Hepatocyte (in vitro differentiated cells): ENCODE results near the gene BMP6. TPM values are rescaled to one million over a fixed set of nuclear protein-coding genes. Genes with fewer than 3 reads are reported as not detected.

Source experiments
- DNase-seq: peaks from one replicate; pipeline ENCODE4 v3.0.0-alpha.2; 2016; ENCODE audit warnings: low spot score
- H2AFZ ChIP-seq: fragments of 200-600 bp; sonication (generic); 2 replicates; pipeline ENCODE4 v1.6.0; 2016; ENCODE audit warnings: antibody characterized with exemption, mild to moderate bottlenecking
- H3K27ac ChIP-seq: fragments of 200-600 bp; sonication (generic); 2 replicates; pipeline ENCODE4 v1.5.1; 2016; ENCODE audit warnings: mild to moderate bottlenecking
- H3K27me3 ChIP-seq: fragments of 200-600 bp; sonication (generic); 2 replicates; pipeline ENCODE4 v1.6.1; 2016
- H3K36me3 ChIP-seq: fragments of 200-600 bp; sonication (generic); replicated peaks from 2 replicates; pipeline ENCODE4 v1.5.1; 2016; ENCODE audit warnings: low read depth; ENCODE audit not compliant: insufficient read depth
- H3K4me1 ChIP-seq: fragments of 200-600 bp; sonication (generic); 2 replicates; pipeline ENCODE4 v1.5.1; 2016; ENCODE audit warnings: mild to moderate bottlenecking, moderate library complexity; ENCODE audit not compliant: insufficient read depth
- H3K4me2 ChIP-seq: fragments of 200-600 bp; sonication (generic); 2 replicates; pipeline ENCODE4 v1.6.0; 2016
- H3K4me3 ChIP-seq: fragments of 200-600 bp; sonication (generic); 2 replicates; pipeline ENCODE4 v1.5.1; 2016; ENCODE audit warnings: mild to moderate bottlenecking
- H3K79me2 ChIP-seq: fragments of 200-600 bp; sonication (generic); 2 replicates; pipeline ENCODE4 v1.6.0; 2017; ENCODE audit warnings: mild to moderate bottlenecking
- H3K9me2 ChIP-seq: fragments of 200-600 bp; sonication (generic); replicated peaks from 2 replicates; pipeline ENCODE4 v1.6.0; 2017; ENCODE audit warnings: mild to moderate bottlenecking; ENCODE audit not compliant: insufficient read depth
- H3K9me3 ChIP-seq: fragments of 200-600 bp; sonication (generic); 2 replicates; pipeline ENCODE4 v1.5.1; 2016; ENCODE audit warnings: low read depth, mild to moderate bottlenecking
- H4K20me1 ChIP-seq: fragments of 200-600 bp; sonication (generic); 2 replicates; pipeline ENCODE4 v1.6.0; 2016; ENCODE audit warnings: mild to moderate bottlenecking; ENCODE audit not compliant: insufficient read depth, poor library complexity, severe bottlenecking
- CTCF ChIP-seq: fragments of 200-600 bp; sonication (generic); IDR thresholded peaks from 2 replicates; pipeline ENCODE4 v1.5.1; 2016; ENCODE audit warnings: antibody characterized with exemption, mild to moderate bottlenecking; ENCODE audit not compliant: poor library complexity
- EZH2 ChIP-seq: fragments of 200-600 bp; sonication (generic); IDR thresholded peaks from 2 replicates; pipeline ENCODE4 v1.6.1; 2016; ENCODE audit warnings: antibody characterized with exemption, mild to moderate bottlenecking, borderline replicate concordance
- EZH2phosphoT487 ChIP-seq: fragments of 200-600 bp; sonication (generic); IDR thresholded peaks from one replicate; pipeline ENCODE4 v1.6.1; 2018; ENCODE audit warnings: antibody characterized with exemption, mild to moderate bottlenecking, low read depth, moderate library complexity; ENCODE audit not compliant: unreplicated experiment, severe bottlenecking
- WGBS: methylation state at CpG from one replicate; pipeline ENCODE4 v1.1.6; 2016; ENCODE audit warnings: low lambda C conversion rate; ENCODE audit errors: missing lambda C conversion rate; 5-methylcytosine and 5-hydroxymethylcytosine counted together
- polyA plus RNA-seq: library from polyadenylated mRNA; unstranded; fragments of >200 nt; fragmentation: Nextera tagmentation; extraction: Ambion mirVana; gene quantifications from 2 replicates; pipeline ENCODE4 v1.2.1, GENCODE V29; 2016
- total RNA-seq: library from RNA; depleted of rRNA; stranded (reverse); fragments of >200 nt; gene quantifications from 2 replicates; pipeline ENCODE4 v1.2.3, GENCODE V29; 2014

BMP6 gene
- total and polyA plus RNA-seq, 2 experiments from 2014 or later, result 4.0 to 4.3 TPM

- no peak overlapping the region for H3K27ac ChIP-seq
- 77% methylated on average over 4 of the region's 4 CpGs for WGBS
- no peak overlapping the region for H2AFZ ChIP-seq
- H3K9me2 ChIP-seq, result no peaks in the 10 kb centered on the region
- H3K79me2 ChIP-seq, result no peaks in the 10 kb centered on the region
- H3K36me3 ChIP-seq, result no peaks in the 10 kb centered on the region
- no peak overlapping the region for H3K4me3 ChIP-seq
- H3K4me1 ChIP-seq, result no peaks in the 10 kb centered on the region
- H3K9me3 ChIP-seq, result no peaks in the 10 kb centered on the region
- H4K20me1 ChIP-seq, result no peaks in the 10 kb centered on the region
- H3K4me2 ChIP-seq, result no peak overlapping the region
- DNase-seq, result no peak
- H3K27me3 ChIP-seq, result no peaks in the 10 kb centered on the region
- TF ChIP-seq EZH2, result no peak
- no peak for TF ChIP-seq EZH2phosphoT487
- TF ChIP-seq CTCF, result no peak
Observed at GRCh38 chr6:7921046-7921445, 195.1 kb downstream of the BMP6 start.

GRCh38 chr6:7921632-7922092 is 195.8 kb downstream of the BMP6 start:
- Histone ChIP-seq H2AFZ (no peak overlapping the region), H3K27me3 (no peaks in the 10 kb centered on the region), H3K27ac (no peak overlapping the region), H3K9me2 (no peaks in the 10 kb centered on the region), H3K4me2 (no peak overlapping the region), H3K9me3 (no peaks in the 10 kb centered on the region), H3K36me3 (no peaks in the 10 kb centered on the region), H4K20me1 (no peaks in the 10 kb centered on the region), H3K4me3 (no peak overlapping the region), H3K79me2 (no peaks in the 10 kb centered on the region), H3K4me1 (no peaks in the 10 kb centered on the region)
- no peak for DNase-seq
- TF ChIP-seq EZH2, result no peak
- TF ChIP-seq CTCF, result no peak
- no peak for TF ChIP-seq EZH2phosphoT487
- 82% methylated on average over 5 of the region's 5 CpGs for WGBS

GRCh38 chr6:7922596-7922995 is 196.7 kb downstream of the BMP6 start:
- H3K4me1 ChIP-seq, result no peaks in the 10 kb centered on the region
- H2AFZ ChIP-seq, result no peak overlapping the region
- H3K4me3 ChIP-seq, result no peak overlapping the region
- no peaks in the 10 kb centered on the region for H3K9me3 ChIP-seq
- H4K20me1 ChIP-seq, result no peaks in the 10 kb centered on the region
- H3K36me3 ChIP-seq, result no peaks in the 10 kb centered on the region
- H3K79me2 ChIP-seq, result no peaks in the 10 kb centered on the region
- DNase-seq, result no peak
- no peaks in the 10 kb centered on the region for H3K9me2 ChIP-seq
- 100% methylated on average over 1 of the region's 1 CpG for WGBS
- no peak for TF ChIP-seq CTCF
- no peak for TF ChIP-seq EZH2phosphoT487
- no peak for TF ChIP-seq EZH2
- no peaks in the 10 kb centered on the region for H3K27me3 ChIP-seq
- no peak overlapping the region for H3K4me2 ChIP-seq
- no peak overlapping the region for H3K27ac ChIP-seq

GRCh38 chr6:7924867-7925266 is 199.0 kb downstream of the BMP6 start:
- TF ChIP-seq CTCF (no peak), EZH2phosphoT487 (no peak), EZH2 (no peak)
- Histone ChIP-seq H3K4me3 (no peak overlapping the region), H3K79me2 (no peaks in the 10 kb centered on the region), H3K9me3 (no peaks in the 10 kb centered on the region), H3K9me2 (no peaks in the 10 kb centered on the region), H3K36me3 (no peaks in the 10 kb centered on the region), H3K4me2 (no peak overlapping the region), H3K4me1 (no peaks in the 10 kb centered on the region), H3K27ac (no peak overlapping the region), H3K27me3 (no peaks in the 10 kb centered on the region), H4K20me1 (no peaks in the 10 kb centered on the region), H2AFZ (no peak overlapping the region)
- DNase-seq, result no peak
